ENCODE results near the gene SPI1.

- no peak for TF ChIP-seq CTCF (IDR thresholded peaks at IDR 0.05; ENCODE audit: extremely low read depth in 1 of 2, insufficient read depth in 1 of 2, low read depth in 1 of 2, low read length in 2 of 2)
- TF ChIP-seq FOS (IDR thresholded peaks at IDR 0.05; ENCODE audit: borderline replicate concordance, insufficient read depth, low read length): no peak
- TF ChIP-seq POLR2AphosphoS5 (IDR thresholded peaks at IDR 0.05; ENCODE audit: insufficient read depth, low read depth, low read length): no peak
- no peak for TF ChIP-seq POLR2A (IDR thresholded peaks at IDR 0.05; ENCODE audit: low read depth, low read length)
Measured at GRCh38 chr11:47333526-47333845, 44.9 kb downstream of the SPI1 start.
